GM12875 (cell line): ENCODE measurements around the gene ELOVL6.
A peak's percentile ranks its signal among the peaks of the same experiment; 100 is the strongest.
"Not testable (repeated sequence)": the region's sequence is repeated elsewhere in the genome, so short reads cannot be mapped to it uniquely, and the experiment has no call there.

Source experiments
- H3K4me3 ChIP-seq: one replicate; pipeline ENCODE4 v1.5.1; 2011; ENCODE audit warnings: low read depth, low read length, control low read depth
- TF ChIP-seq, protein P1 (sequence below): IDR thresholded peaks from 2 replicates; pipeline ENCODE4 v1.5.1; 2011; ENCODE audit warnings: low read depth, mild to moderate bottlenecking, control low read depth, inconsistent platforms, low read length, moderate library complexity, borderline replicate concordance; ENCODE audit not compliant: insufficient read depth

The ELOVL6 gene

DNA sequence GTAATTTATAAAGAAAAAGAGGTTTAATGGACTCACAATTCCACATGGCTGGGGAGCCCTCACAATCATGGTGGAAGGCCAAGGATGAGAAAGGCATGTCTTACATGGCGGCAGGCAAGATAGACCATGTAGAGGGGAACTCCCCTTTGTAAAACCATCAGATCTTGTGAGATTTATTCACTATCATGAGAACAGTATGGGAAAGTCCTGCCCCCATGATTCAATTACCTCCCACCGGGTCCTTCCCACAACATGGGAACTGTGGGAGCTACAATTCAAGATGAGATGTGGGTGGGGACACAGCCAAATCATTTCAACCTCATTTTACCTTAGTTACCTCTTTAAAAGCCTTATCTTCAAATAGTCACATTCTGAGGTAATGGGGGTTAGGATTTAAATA, 30.9 kb upstream of the ELOVL6 start:
- TF ChIP-seq, protein P1, sequence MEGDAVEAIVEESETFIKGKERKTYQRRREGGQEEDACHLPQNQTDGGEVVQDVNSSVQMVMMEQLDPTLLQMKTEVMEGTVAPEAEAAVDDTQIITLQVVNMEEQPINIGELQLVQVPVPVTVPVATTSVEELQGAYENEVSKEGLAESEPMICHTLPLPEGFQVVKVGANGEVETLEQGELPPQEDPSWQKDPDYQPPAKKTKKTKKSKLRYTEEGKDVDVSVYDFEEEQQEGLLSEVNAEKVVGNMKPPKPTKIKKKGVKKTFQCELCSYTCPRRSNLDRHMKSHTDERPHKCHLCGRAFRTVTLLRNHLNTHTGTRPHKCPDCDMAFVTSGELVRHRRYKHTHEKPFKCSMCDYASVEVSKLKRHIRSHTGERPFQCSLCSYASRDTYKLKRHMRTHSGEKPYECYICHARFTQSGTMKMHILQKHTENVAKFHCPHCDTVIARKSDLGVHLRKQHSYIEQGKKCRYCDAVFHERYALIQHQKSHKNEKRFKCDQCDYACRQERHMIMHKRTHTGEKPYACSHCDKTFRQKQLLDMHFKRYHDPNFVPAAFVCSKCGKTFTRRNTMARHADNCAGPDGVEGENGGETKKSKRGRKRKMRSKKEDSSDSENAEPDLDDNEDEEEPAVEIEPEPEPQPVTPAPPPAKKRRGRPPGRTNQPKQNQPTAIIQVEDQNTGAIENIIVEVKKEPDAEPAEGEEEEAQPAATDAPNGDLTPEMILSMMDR: no peak
- H3K4me3 ChIP-seq: no peak overlapping the region

DNA sequence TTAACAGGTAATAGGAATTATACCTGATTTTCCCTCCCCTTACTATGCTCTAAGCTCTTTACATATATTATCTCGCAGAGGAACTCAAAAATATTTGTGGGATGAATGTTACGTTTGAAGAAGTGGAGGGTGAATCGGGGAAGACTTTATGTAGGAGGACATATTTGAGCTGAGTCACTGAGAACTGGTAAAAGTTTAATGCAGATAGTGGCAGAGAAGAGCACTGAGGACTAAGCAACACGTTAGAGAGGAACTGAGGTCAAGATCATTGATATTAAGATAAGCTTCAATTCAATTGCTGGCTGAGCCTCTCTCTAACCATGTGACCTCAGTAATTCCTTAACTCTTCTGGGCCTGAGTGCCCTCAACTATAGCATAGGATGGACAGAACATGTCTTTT, 26.4 kb upstream of the ELOVL6 start:
- no peak overlapping the region for H3K4me3 ChIP-seq
- TF ChIP-seq, protein P1: no peak

DNA sequence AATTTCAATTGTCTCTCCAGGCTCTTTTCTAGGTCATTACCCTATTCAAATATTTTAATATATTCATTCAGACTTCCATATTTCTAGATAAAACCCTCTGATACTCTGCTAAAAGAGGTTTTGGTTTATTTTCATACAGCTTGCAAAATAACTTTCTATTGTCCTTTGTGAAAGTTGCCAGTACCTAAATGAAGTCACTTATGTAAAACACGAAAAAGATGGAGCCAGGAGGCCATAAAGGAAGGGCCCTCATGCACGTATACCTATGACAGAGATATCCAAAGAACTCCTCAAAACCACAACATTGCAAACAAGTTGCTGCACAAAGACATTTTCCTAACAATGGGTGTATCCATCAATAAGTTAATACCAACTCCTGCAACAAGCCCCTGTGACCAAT, 25.7 kb upstream of the ELOVL6 start:
- TF ChIP-seq, protein P1: no peak
- H3K4me3 ChIP-seq: no peak overlapping the region

DNA sequence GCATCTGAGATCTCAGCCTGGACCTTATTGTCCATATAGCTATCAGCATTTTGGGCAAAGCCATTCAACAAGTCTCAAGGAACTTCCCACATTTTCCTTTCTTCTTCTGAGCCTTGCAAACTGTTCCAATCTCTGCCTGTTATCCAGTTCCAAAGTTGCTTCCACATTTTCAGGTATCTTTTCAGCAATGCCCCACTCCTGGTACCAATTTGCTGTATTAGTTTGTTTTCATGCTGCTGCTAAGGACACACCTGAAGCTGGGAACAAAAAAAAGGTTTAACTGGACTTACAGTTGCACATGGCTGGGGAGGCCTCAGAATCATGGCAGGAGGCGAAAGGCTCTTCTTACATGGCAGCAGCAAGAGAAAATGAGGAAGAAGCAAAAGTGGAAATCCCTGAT, 20.5 kb upstream of the ELOVL6 start:
- H3K4me3 ChIP-seq: not testable (repeated sequence)

DNA sequence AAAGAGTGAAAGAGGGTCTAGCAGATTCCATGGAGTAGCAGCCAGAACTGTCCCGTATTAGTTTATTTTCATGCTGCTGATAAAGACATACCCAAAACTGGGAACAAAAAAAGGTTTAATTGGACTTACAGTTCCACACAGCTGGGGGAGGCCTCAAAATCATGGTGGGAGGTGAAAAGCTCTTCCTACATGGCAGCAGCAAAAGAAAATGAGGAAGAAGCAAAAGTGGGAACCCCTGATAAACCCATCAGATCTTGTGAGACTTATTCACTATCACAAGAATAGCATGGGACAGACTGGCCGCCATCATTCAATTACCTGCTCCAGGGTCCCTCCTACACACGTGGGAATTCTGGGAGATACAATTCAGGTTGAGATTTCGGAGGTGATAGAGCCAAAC, 18.8 kb upstream of the ELOVL6 start:
- not testable (repeated sequence) for H3K4me3 ChIP-seq

DNA sequence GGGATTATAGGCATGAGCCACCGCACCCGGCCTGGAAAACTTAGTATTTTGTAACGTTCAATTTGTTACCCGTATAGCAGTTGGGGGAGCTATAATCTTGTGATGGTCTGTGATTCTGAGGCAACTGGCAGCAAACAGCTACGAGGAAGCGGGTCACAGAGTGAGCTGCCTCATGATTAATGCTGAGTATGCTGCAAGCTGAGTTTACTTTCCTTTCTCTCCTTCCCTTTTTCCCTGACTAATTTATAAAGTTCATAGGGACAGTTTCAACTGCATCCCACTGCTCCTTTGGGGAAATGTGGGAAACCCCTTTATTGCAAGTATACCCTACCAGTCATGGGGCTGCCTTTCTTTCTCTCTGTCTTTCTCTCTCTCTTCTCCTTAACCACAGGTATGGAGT, 17.7 kb upstream of the ELOVL6 start:
- TF ChIP-seq, protein P1: no peak
- H3K4me3 ChIP-seq: no peak overlapping the region

DNA sequence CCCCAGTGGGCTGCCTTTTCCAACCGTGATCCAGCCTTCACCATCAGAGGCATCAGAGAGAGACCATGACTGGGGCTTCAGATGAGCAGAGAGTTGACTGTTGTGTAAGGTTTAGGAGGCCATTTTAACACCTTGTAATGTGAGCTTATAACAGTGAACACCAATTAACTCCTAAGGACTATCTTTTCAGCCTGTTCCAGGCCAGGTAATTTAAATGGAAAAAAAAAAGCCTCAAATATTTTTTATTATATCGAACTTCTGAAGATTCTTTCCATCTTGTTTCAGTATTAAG, 13.3 kb upstream of the ELOVL6 start:
- TF ChIP-seq, protein P1: no peak
- no peak overlapping the region for H3K4me3 ChIP-seq

DNA sequence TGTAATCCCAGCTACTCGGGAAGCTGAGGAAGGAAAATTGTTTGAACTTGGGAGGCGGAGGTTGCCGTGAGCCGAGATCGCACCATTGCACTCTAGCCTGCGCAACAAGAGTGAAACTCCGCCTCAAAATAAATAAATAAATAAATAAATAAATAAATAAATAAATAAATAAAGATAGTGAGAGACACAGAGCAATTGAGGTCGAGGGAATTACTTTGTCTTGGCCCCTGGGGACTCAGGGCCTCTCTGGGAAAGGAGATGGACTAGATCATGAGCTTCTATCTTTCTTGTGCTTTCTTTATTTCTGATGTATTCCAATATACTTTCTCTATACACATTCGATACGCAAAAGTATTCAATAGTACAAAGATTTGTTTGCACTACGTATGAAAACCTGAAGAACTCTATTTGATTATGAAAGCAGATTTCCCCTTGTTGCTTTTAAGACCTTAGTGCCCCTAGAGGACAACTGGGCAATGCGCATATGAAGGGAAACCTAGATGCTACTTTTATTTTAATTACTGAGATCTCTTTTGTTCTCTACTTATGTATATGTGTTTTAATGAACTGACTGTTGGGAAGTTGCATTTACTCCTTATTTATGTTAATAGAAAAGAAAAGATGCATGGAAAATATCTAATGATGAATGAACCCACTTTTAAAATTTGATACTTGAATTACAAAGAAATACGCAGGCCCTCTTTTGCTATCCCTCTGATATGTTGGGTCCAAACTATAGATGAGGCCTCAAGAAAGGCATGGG, 12.8 kb upstream of the ELOVL6 start:
- TF ChIP-seq, protein P1: peak; percentile 68
- H3K4me3 ChIP-seq: no peak overlapping the region
